Naive thymus-derived CD4-positive, alpha-beta T cell (primary cell): ENCODE results near the gene ATP5F1A. TPM values are rescaled to one million over a fixed set of nuclear protein-coding genes. Genes with fewer than 3 reads are reported as not detected.
"Not testable (repeated sequence)": the region's sequence is repeated elsewhere in the genome, so short reads cannot be mapped to it uniquely, and the experiment has no call there.

Experiments used
- ATAC-seq: fragments of 150-1000 bp; cut with Tn5 transposase; 2 replicates; pipeline ENCODE4 v1.10.0; 2021; ENCODE audit warnings: mild to moderate bottlenecking, moderate library complexity
- CTCF ChIA-PET: fragments of 350-600 bp; sonication (Branson Sonifier 250); formaldehyde crosslinking; loops from one replicate; lab custom pipeline; 2021; ENCODE audit warnings: antibody characterized with exemption; lab: Charles Lee
- POLR2A ChIA-PET: fragments of 350-600 bp; sonication (Branson Sonifier 250); formaldehyde crosslinking; loops from one replicate; lab custom pipeline; 2021; ENCODE audit warnings: antibody characterized with exemption, inconsistent platforms; lab: Charles Lee
- DNase-seq, 9 donors: peaks; one replicate each; pipeline versions ENCODE4 v3.0.0 to v3.0.0-alpha.2; 2020 to 2022; ENCODE audit warnings: mixed read lengths in 1 of 9
- H3K27ac ChIP-seq: one replicate; pipeline ENCODE4 v1.7.0; 2013; ENCODE audit warnings: mild to moderate bottlenecking, low read depth, low read length, moderate library complexity
- H3K27me3 ChIP-seq, 2 donors: one replicate each; pipeline ENCODE4 v1.7.0; 2013; ENCODE audit warnings: low read length in 2 of 2, mild to moderate bottlenecking in 2 of 2, moderate library complexity in 2 of 2; ENCODE audit not compliant: control insufficient read depth in 2 of 2, insufficient read depth in 2 of 2
- H3K36me3 ChIP-seq, 3 experiments: 1 replicate in 2 of 3; 2 replicates in 1 of 3; pipeline ENCODE4 v1.7.0; 2013; ENCODE audit warnings: low read length in 3 of 3, mild to moderate bottlenecking in 3 of 3, moderate library complexity in 1 of 3; ENCODE audit not compliant: insufficient read depth in 3 of 3, control insufficient read depth in 2 of 3
- H3K4me1 ChIP-seq, 2 donors: one replicate each; pipeline ENCODE4 v1.7.0; 2013; ENCODE audit warnings: low read length in 2 of 2, mild to moderate bottlenecking in 2 of 2, moderate library complexity in 1 of 2; ENCODE audit not compliant: control insufficient read depth in 2 of 2, insufficient read depth in 2 of 2
- H3K4me3 ChIP-seq: 2 replicates; pipeline ENCODE4 v1.7.0; 2013; ENCODE audit warnings: mild to moderate bottlenecking, low read length
- H3K9me3 ChIP-seq, 3 experiments: 1 replicate in 2 of 3; 2 replicates in 1 of 3; pipeline ENCODE4 v1.7.0; 2013; ENCODE audit warnings: low read length in 3 of 3; ENCODE audit not compliant: control insufficient read depth in 2 of 3
- H3K27ac Mint-ChIP-seq, 9 donors: one replicate each; pipeline ENCODE4 v1.8.0; 2020 to 2022; ENCODE audit warnings: mixed read lengths in 9 of 9, mild to moderate bottlenecking in 8 of 9, moderate library complexity in 5 of 9, inconsistent platforms in 2 of 9
- H3K27me3 Mint-ChIP-seq, 5 donors: one replicate each; pipeline ENCODE4 v1.8.0; 2021 to 2022; ENCODE audit warnings: mixed read lengths in 5 of 5, mild to moderate bottlenecking in 1 of 5
- H3K36me3 Mint-ChIP-seq, 5 donors: one replicate each; pipeline ENCODE4 v1.8.0; 2020 to 2022; ENCODE audit warnings: mixed read lengths in 5 of 5, mild to moderate bottlenecking in 3 of 5, inconsistent platforms in 1 of 5
- H3K4me1 Mint-ChIP-seq, 7 donors: one replicate each; pipeline ENCODE4 v1.8.0; 2020 to 2022; ENCODE audit warnings: mixed read lengths in 7 of 7, mild to moderate bottlenecking in 3 of 7, inconsistent platforms in 1 of 7
- H3K4me3 Mint-ChIP-seq, 10 donors: one replicate each; pipeline ENCODE4 v1.8.0; 2020 to 2022; ENCODE audit warnings: mild to moderate bottlenecking in 10 of 10, mixed read lengths in 10 of 10, moderate library complexity in 6 of 10, inconsistent platforms in 2 of 10
- H3K9me3 Mint-ChIP-seq, 11 donors: one replicate each; pipeline ENCODE4 v1.8.0; 2020 to 2022; ENCODE audit warnings: mixed read lengths in 11 of 11, mild to moderate bottlenecking in 4 of 11, inconsistent platforms in 1 of 11, moderate library complexity in 1 of 11
- intact Hi-C, 2 donors: fragments of 100-400 bp; cut with micrococcal nuclease; formaldehyde crosslinking; loops; one replicate each; pipeline ENCODE4 v1.15.1; 2023
- polyA plus RNA-seq, 2 donors: library from polyadenylated mRNA; unstranded; fragments of 300-500 nt; fragmentation: Illumina TruSeq; gene quantifications; one replicate each; pipeline ENCODE4 v1.2.3, GENCODE V29; 2021
- total RNA-seq, 6 experiments: library from RNA in 5 of 6; stranded (reverse) in 5 of 6; gene quantifications; 1 replicate in 5 of 6; 2 replicates in 1 of 6; pipeline ENCODE4 v1.2.3 and lab custom pipeline; 2021 to 2026

Gene ATP5F1A
- total and polyA plus RNA-seq, 7 experiments from 2014 or later = 181 to 541 (median 220) TPM

DNA sequence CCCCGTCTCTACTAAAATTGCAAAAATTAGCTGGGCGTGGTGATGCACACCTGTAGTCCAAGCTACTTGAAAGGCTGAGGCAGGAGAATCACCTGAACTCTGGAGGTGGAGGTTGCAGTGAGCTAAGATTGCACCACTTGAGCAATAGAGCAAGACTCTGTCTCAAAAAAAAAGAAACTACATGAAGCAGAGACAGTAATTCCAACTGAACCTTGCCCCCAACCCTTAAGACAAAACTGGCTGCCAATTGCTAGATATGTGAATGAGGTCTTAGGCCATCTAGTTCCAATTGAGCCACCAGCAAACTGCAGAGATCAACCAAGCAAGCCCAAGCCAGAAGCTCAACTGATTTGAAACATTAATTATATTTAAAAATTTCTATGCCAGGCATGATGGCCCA is 32.0 kb upstream of the ATP5F1A start:
- Mint-ChIP-seq H3K27ac (no peak overlapping the region), H3K4me1 (no peaks in the 10 kb centered on the region), H3K4me3 (no peak overlapping the region), H3K27me3 (no peaks in the 10 kb centered on the region), H3K9me3 (no peaks in the 10 kb centered on the region), H3K36me3 (peaks cover 4 to 33% (median 14%) of the 10 kb centered on the region in 5 donors)
- no peaks in the 10 kb centered on the region for H3K4me1 ChIP-seq
- no peak overlapping the region for H3K27ac ChIP-seq
- ChIA-PET POLR2A (no interaction called here), CTCF (interaction anchor here (1.3 kb wide), 1 partner anchor 10 kb away, joined by 3 read pairs; no protein-coding TSS in a partner anchor)
- H3K4me3 ChIP-seq = no peak overlapping the region
- no peaks in the 10 kb centered on the region for H3K9me3 ChIP-seq
- ATAC-seq = no peak
- no peak for DNase-seq
- peaks cover 0 to 34% (median 3%) of the 10 kb centered on the region in 3 experiments for H3K36me3 ChIP-seq
- intact Hi-C loops = no loop called here
- no peaks in the 10 kb centered on the region for H3K27me3 ChIP-seq

GRCh38 chr18:46126625-46127024 is 28.5 kb upstream of the ATP5F1A start:
- POLR2A ChIA-PET, H3K27me3 Mint-ChIP-seq, H3K4me1 ChIP-seq, ATAC-seq, H3K27ac ChIP-seq, H3K4me1 Mint-ChIP-seq, DNase-seq, H3K27me3 ChIP-seq, H3K4me3 ChIP-seq, intact Hi-C loops, H3K9me3 Mint-ChIP-seq, H3K27ac Mint-ChIP-seq, H3K4me3 Mint-ChIP-seq, H3K9me3 ChIP-seq: not testable (repeated sequence)
- H3K36me3 ChIP-seq = peaks cover 0 to 45% (median 3%) of the 10 kb centered on the region in 3 experiments
- CTCF ChIA-PET = interaction anchor here (0.6 kb wide), 1 partner anchor 20 kb away, joined by 3 read pairs; no protein-coding TSS in a partner anchor
- peaks cover 4 to 44% (median 14%) of the 10 kb centered on the region in 5 donors for H3K36me3 Mint-ChIP-seq

GRCh38 chr18:46113751-46114150 is 15.7 kb upstream of the ATP5F1A start:
- no peak overlapping the region for H3K4me3 ChIP-seq
- no peaks in the 10 kb centered on the region for H3K9me3 ChIP-seq
- H3K36me3 ChIP-seq = peaks cover 0 to 9% (median 0%) of the 10 kb centered on the region in 3 experiments
- no peak for DNase-seq
- Mint-ChIP-seq H3K4me3 (no peak overlapping the region), H3K4me1 (peaks cover 0 to 21% (median 7%) of the 10 kb centered on the region in 7 donors), H3K9me3 (no peaks in the 10 kb centered on the region), H3K27ac (no peak overlapping the region), H3K27me3 (no peaks in the 10 kb centered on the region), H3K36me3 (peaks cover 6 to 42% (median 20%) of the 10 kb centered on the region in 5 donors)
- intact Hi-C loops = no loop called here
- ATAC-seq = no peak
- H3K27me3 ChIP-seq = no peaks in the 10 kb centered on the region
- no peaks in the 10 kb centered on the region for H3K4me1 ChIP-seq
- no peak overlapping the region for H3K27ac ChIP-seq
- POLR2A ChIA-PET = interaction anchor here (1.1 kb wide), 1 partner anchor 10 kb away, joined by 5 read pairs; no protein-coding TSS in a partner anchor
- CTCF ChIA-PET = no interaction called here

- intact Hi-C loops = no loop called here
- CTCF ChIA-PET = no interaction called here
These were observed 12.3 kb upstream of the ATP5F1A start for GRCh38 chr18:46110406-46110805.

DNA sequence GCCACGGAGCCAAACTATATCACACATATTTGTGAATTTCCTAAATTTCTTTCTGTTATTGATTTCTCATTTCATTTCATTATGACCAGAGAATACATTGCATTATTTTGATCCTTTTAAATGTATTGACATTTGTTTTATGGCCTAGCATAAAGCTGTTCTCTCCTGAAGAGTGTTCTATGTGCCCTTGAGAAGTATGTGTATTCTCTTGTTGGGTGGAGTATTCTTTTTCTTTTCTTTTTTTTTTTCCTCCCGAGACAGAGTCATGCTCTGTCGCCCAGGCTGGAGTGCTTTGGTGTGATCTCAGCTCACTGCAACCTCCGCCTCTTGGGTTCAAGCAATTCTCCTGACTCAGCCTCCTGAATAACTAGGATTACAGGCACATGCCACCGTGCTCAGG is 11.3 kb upstream of the ATP5F1A start:
- Histone ChIP-seq H3K9me3 (no peaks in the 10 kb centered on the region), H3K36me3 (peaks cover 0 to 5% (median 0%) of the 10 kb centered on the region in 3 experiments), H3K4me1 (peaks cover 5% of the 10 kb centered on the region in 2 donors), H3K4me3 (no peak overlapping the region), H3K27me3 (no peaks in the 10 kb centered on the region), H3K27ac (no peak overlapping the region)
- intact Hi-C loops = loop anchor here in 1 of 2 donors (5.0 kb wide), 1 partner anchor 103 kb away; no protein-coding TSS in a partner anchor
- DNase-seq (no peak), ATAC-seq (no peak)
- no peak overlapping the region for H3K4me3 Mint-ChIP-seq
- no peaks in the 10 kb centered on the region for H3K9me3 Mint-ChIP-seq
- H3K4me1 Mint-ChIP-seq = peaks cover 15 to 37% (median 24%) of the 10 kb centered on the region in 7 donors
- ChIA-PET POLR2A (no interaction called here), CTCF (no interaction called here)
- no peaks in the 10 kb centered on the region for H3K27me3 Mint-ChIP-seq
- H3K36me3 Mint-ChIP-seq = peaks cover 6 to 24% (median 12%) of the 10 kb centered on the region in 5 donors
- H3K27ac Mint-ChIP-seq = peak overlapping the region in 2 of 9 donors; percentile 43 to 45

More at GRCh38 chr18:46110406-46110805, 12.3 kb upstream of the ATP5F1A start:
- no peak for ATAC-seq
- peak overlapping the region in 1 of 9 donors; percentile 32 for H3K27ac Mint-ChIP-seq
- H3K4me3 ChIP-seq = no peak overlapping the region
- H3K4me1 Mint-ChIP-seq = peaks cover 10 to 30% (median 17%) of the 10 kb centered on the region in 7 donors
- POLR2A ChIA-PET = interaction anchor here (1.0 kb wide), 1 partner anchor 13 kb away, joined by 3 read pairs; no protein-coding TSS in a partner anchor
- H3K4me3 Mint-ChIP-seq = no peak overlapping the region
- H3K36me3 Mint-ChIP-seq = peaks cover 6 to 30% (median 14%) of the 10 kb centered on the region in 5 donors
- H3K4me1 ChIP-seq = no peaks in the 10 kb centered on the region
- H3K27ac ChIP-seq = no peak overlapping the region
- peaks cover 0 to 9% (median 0%) of the 10 kb centered on the region in 3 experiments for H3K36me3 ChIP-seq
- H3K27me3 ChIP-seq = no peaks in the 10 kb centered on the region
- no peaks in the 10 kb centered on the region for H3K9me3 ChIP-seq
- H3K27me3 Mint-ChIP-seq = no peaks in the 10 kb centered on the region
- no peak for DNase-seq
- no peaks in the 10 kb centered on the region for H3K9me3 Mint-ChIP-seq

GRCh38 chr18:46104128-46104911 is 6.2 kb upstream of the ATP5F1A start, which contains the start of gene HAUS1:
Gene HAUS1 (plus strand): TSS chr18:46104385. CDS start chr18:46104412, 27 bp downstream.
- CTCF ChIA-PET = interaction anchor here (0.8 to 1.0 kb wide), 2 partner anchors 63 to 108 kb away, joined by 3 read pairs; no protein-coding TSS in a partner anchor
- Mint-ChIP-seq H3K9me3 (no peaks in the 10 kb centered on the region), H3K27me3 (no peaks in the 10 kb centered on the region), H3K4me3 (peak within 1 kb of the TSS; percentile 93 to 99 (median 98)), H3K4me1 (peaks cover 11 to 37% (median 26%) of the 10 kb centered on the region in 7 donors), H3K27ac (peak within 1 kb of the TSS; percentile 73 to 97 (median 91)), H3K36me3 (peaks cover 0 to 4% (median 0%) of the 10 kb centered on the region in 5 donors)
- peak; percentile 62 to 87 (median 69) for DNase-seq
- intact Hi-C loops = loop anchor here (1.0 to 2.0 kb wide), 6 partner anchors 32 to 813 kb away; partner anchors contain the start of genes EPG5 (in 2 of the 2), KATNAL2 (in 1 of the 2), PIAS2 (in 1 of the 2) and PSTPIP2 (in 1 of the 2)
- Histone ChIP-seq H3K9me3 (no peaks in the 10 kb centered on the region), H3K4me3 (peak within 1 kb of the TSS; percentile 89), H3K27me3 (no peaks in the 10 kb centered on the region), H3K4me1 (peaks cover 5% of the 10 kb centered on the region in 2 donors), H3K36me3 (peaks cover 0 to 6% (median 0%) of the 10 kb centered on the region in 3 experiments), H3K27ac (peak within 1 kb of the TSS; percentile 80)
- POLR2A ChIA-PET = interaction anchor here (0.7 to 1.0 kb wide), 3 partner anchors 11 to 84 kb away, joined by 3 read pairs; no protein-coding TSS in a partner anchor
- ATAC-seq = peak; percentile 98
